A673 (cell line): ENCODE data around the gene AVPR1B. TPM values are rescaled to one million over a fixed set of nuclear protein-coding genes. Genes with fewer than 3 reads are reported as not detected.

Source experiments
- BruUV-seq: library from RNA; stranded (reverse); fragments of 400-500 nt; replicated peaks from 2 replicates; lab custom pipeline; 2021; lab: Mats Ljungman, UMichigan
- CTCF ChIA-PET: fragments of 300-600 bp; sonication (Branson Sonifier 250); formaldehyde crosslinking; loops from one replicate; lab custom pipeline; 2022; ENCODE audit warnings: antibody characterized with exemption; lab: Charles Lee
- POLR2A ChIA-PET: fragments of 300-600 bp; sonication (Branson Sonifier 250); formaldehyde crosslinking; loops from one replicate; lab custom pipeline; 2022; ENCODE audit warnings: antibody characterized with exemption; ENCODE audit not compliant: low non-redundant PET; lab: Charles Lee
- DNase-seq: peaks from one replicate; pipeline ENCODE4 v3.0.0-alpha.2; 2015; ENCODE audit warnings: low spot score
- H3K27ac ChIP-seq: fragments of 200-600 bp; sonication (generic); 2 replicates; pipeline ENCODE4 v1.5.1; 2016; ENCODE audit warnings: mixed run types, low read depth, mild to moderate bottlenecking, mixed read lengths, antibody characterized with exemption, low read length; ENCODE audit not compliant: poor library complexity, severe bottlenecking
- H3K27me3 ChIP-seq: fragments of 200-600 bp; sonication (generic); replicated peaks from 2 replicates; pipeline ENCODE4 v1.6.1; 2017; ENCODE audit warnings: mixed run types, low read depth, mild to moderate bottlenecking, mixed read lengths, antibody characterized with exemption, low read length; ENCODE audit not compliant: insufficient read depth, poor library complexity
- H3K36me3 ChIP-seq: fragments of 200-600 bp; sonication (generic); 2 replicates; pipeline ENCODE4 v1.6.1; 2016; ENCODE audit warnings: mixed run types, mild to moderate bottlenecking, mixed read lengths, antibody characterized with exemption, low read length; ENCODE audit not compliant: insufficient read depth, poor library complexity, severe bottlenecking
- H3K4me1 ChIP-seq: fragments of 200-600 bp; sonication (generic); 2 replicates; pipeline ENCODE4 v1.6.1; 2017; ENCODE audit warnings: mixed run types, mild to moderate bottlenecking, mixed read lengths, antibody characterized with exemption, low read length; ENCODE audit not compliant: insufficient read depth, poor library complexity, severe bottlenecking
- H3K4me3 ChIP-seq: fragments of 200-600 bp; sonication (generic); 2 replicates; pipeline ENCODE4 v1.5.1; 2016; ENCODE audit warnings: low read depth, mixed run types, mild to moderate bottlenecking, mixed read lengths, low read length; ENCODE audit not compliant: poor library complexity, severe bottlenecking
- H3K9me3 ChIP-seq: fragments of 200-600 bp; sonication (generic); 2 replicates; pipeline ENCODE4 v1.6.1; 2016; ENCODE audit warnings: mixed run types, low read depth, mild to moderate bottlenecking, mixed read lengths, antibody characterized with exemption, low read length; ENCODE audit not compliant: poor library complexity, severe bottlenecking
- EZH2 ChIP-seq: fragments of 200-600 bp; sonication (generic); IDR thresholded peaks from 2 replicates; pipeline ENCODE4 v1.6.1; 2017; ENCODE audit warnings: borderline replicate concordance, low read depth, mild to moderate bottlenecking, mixed read lengths, antibody characterized with exemption, low read length; ENCODE audit not compliant: poor library complexity, severe bottlenecking
- intact Hi-C: fragments of 100-400 bp; cut with micrococcal nuclease; formaldehyde crosslinking; loops from one replicate; pipeline ENCODE4 v1.10.0; 2022; ENCODE audit not compliant: unreplicated experiment
- total RNA-seq: library from RNA; stranded (reverse); gene quantifications from 2 replicates; pipeline ENCODE4 v1.2.3, GENCODE V29; 2021
- TF ChIP-seq, protein P1 (sequence below): fragments of 300-800, 200-600 bp; sonication (generic); conservative IDR thresholded peaks from 2 replicates; pipeline ENCODE4 v1.5.1; 2017; ENCODE audit warnings: low read depth, mild to moderate bottlenecking, antibody characterized with exemption, low read length, moderate library complexity, mixed read lengths

AVPR1B gene
- total RNA-seq, 1 experiment from 2014 or later, result not detected

DNA sequence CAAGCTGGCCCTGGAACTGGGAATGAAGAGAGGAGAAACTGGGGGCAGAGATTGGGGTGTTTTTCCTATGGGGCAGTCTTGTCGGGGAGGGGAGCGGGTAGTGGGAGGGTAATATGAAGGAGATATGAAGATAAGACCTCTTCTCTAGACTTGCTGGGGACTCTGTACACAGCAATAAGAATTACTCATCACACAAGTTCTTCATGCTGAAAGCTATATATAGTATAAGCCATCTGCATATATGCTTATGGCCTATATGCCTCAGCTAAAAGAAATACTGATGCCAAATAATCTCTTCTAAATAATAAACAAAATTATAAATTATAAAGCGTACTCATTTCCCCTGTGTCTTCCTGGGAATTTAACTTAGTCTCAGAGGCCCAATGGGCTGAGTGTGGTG is 56.3 kb downstream of the AVPR1B start:
- no peaks in the 10 kb centered on the region for H3K36me3 ChIP-seq
- H3K27ac ChIP-seq, result no peak overlapping the region
- ChIA-PET POLR2A (no interaction called here), CTCF (no interaction called here)
- H3K27me3 ChIP-seq, result no peaks in the 10 kb centered on the region
- no TSS peak for BruUV-seq
- TF ChIP-seq, protein P1, sequence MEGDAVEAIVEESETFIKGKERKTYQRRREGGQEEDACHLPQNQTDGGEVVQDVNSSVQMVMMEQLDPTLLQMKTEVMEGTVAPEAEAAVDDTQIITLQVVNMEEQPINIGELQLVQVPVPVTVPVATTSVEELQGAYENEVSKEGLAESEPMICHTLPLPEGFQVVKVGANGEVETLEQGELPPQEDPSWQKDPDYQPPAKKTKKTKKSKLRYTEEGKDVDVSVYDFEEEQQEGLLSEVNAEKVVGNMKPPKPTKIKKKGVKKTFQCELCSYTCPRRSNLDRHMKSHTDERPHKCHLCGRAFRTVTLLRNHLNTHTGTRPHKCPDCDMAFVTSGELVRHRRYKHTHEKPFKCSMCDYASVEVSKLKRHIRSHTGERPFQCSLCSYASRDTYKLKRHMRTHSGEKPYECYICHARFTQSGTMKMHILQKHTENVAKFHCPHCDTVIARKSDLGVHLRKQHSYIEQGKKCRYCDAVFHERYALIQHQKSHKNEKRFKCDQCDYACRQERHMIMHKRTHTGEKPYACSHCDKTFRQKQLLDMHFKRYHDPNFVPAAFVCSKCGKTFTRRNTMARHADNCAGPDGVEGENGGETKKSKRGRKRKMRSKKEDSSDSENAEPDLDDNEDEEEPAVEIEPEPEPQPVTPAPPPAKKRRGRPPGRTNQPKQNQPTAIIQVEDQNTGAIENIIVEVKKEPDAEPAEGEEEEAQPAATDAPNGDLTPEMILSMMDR, result no peak
- no peak for TF ChIP-seq EZH2
- H3K9me3 ChIP-seq, result no peaks in the 10 kb centered on the region
- intact Hi-C loops, result no loop called here
- H3K4me1 ChIP-seq, result no peaks in the 10 kb centered on the region
- DNase-seq, result no peak
- no peak overlapping the region for H3K4me3 ChIP-seq

Other genes with a start within 250 kb of the AVPR1B start
- not detected in 2 replicates for gene SLC26A9, start 173.9 kb downstream of the AVPR1B start, total RNA-seq
- 0.11 and 0.31 TPM in 2 replicates for gene RAB7B, start 114.0 kb downstream of the AVPR1B start, total RNA-seq
- gene CTSE, start 93.5 kb downstream of the AVPR1B start, total RNA-seq, result 0.39 TPM in 1 of 2 replicates, not detected in the other
- gene RHEX, start 64.2 kb downstream of the AVPR1B start, total RNA-seq, result not detected in 2 replicates
- 20.6 and 22.4 TPM in 2 replicates for gene FAM72A, start 85.5 kb upstream of the AVPR1B start, total RNA-seq
- 75.4 and 92.8 TPM in 2 replicates for gene SRGAP2, start 86.2 kb upstream of the AVPR1B start, total RNA-seq